KMS-11 (cell line): ENCODE measurements around the gene KCP.

Experiments
- H2AFZ ChIP-seq: fragments of 200-600 bp; sonication (generic); 2 replicates; pipeline ENCODE4 v1.6.1; 2016; ENCODE audit warnings: antibody characterized with exemption, mixed run types, low read depth
- H3K27ac ChIP-seq: fragments of 200-600 bp; sonication (generic); 2 replicates; pipeline ENCODE4 v1.6.1; 2016; ENCODE audit warnings: mild to moderate bottlenecking, mixed run types
- H3K27me3 ChIP-seq: fragments of 200-600 bp; sonication (generic); 2 replicates; pipeline ENCODE4 v1.6.1; 2017; ENCODE audit warnings: mild to moderate bottlenecking, low read depth, mixed run types, moderate library complexity; ENCODE audit not compliant: insufficient read depth
- H3K36me3 ChIP-seq: fragments of 200-600 bp; sonication (generic); 2 replicates; pipeline ENCODE4 v1.6.1; 2017; ENCODE audit warnings: mild to moderate bottlenecking, mixed run types; ENCODE audit not compliant: insufficient read depth
- H3K4me1 ChIP-seq: fragments of 200-600 bp; sonication (generic); 2 replicates; pipeline ENCODE4 v1.6.1; 2016; ENCODE audit warnings: mild to moderate bottlenecking, low read depth, mixed run types; ENCODE audit not compliant: poor library complexity, severe bottlenecking
- H3K4me2 ChIP-seq: fragments of 200-600 bp; sonication (generic); 2 replicates; pipeline ENCODE4 v1.7.0; 2016; ENCODE audit warnings: mild to moderate bottlenecking, mixed run types
- H3K4me3 ChIP-seq: fragments of 200-600 bp; sonication (generic); IDR thresholded peaks from 2 replicates; pipeline ENCODE4 v1.6.1; 2017; ENCODE audit warnings: low read depth, low read length, mixed read lengths; ENCODE audit not compliant: insufficient read depth
- H3K79me2 ChIP-seq: fragments of 200-600 bp; sonication (generic); 2 replicates; pipeline ENCODE4 v1.6.1; 2016; ENCODE audit warnings: low read depth, mixed run types; ENCODE audit not compliant: insufficient read depth
- H3K9ac ChIP-seq: fragments of 200-600 bp; sonication (generic); 2 replicates; pipeline ENCODE4 v1.6.1; 2016; ENCODE audit warnings: mild to moderate bottlenecking, mixed run types
- H4K20me1 ChIP-seq: fragments of 200-600 bp; sonication (generic); 2 replicates; pipeline ENCODE4 v1.6.1; 2016; ENCODE audit warnings: mild to moderate bottlenecking, mixed run types; ENCODE audit not compliant: insufficient read depth
- TF ChIP-seq, protein P1 (sequence below): fragments of 200-600 bp; sonication (generic); conservative IDR thresholded peaks from 2 replicates; pipeline ENCODE4 v1.6.1; 2017; ENCODE audit warnings: low read depth, mild to moderate bottlenecking, antibody characterized with exemption, low read length, moderate library complexity, mixed read lengths

KCP gene

DNA sequence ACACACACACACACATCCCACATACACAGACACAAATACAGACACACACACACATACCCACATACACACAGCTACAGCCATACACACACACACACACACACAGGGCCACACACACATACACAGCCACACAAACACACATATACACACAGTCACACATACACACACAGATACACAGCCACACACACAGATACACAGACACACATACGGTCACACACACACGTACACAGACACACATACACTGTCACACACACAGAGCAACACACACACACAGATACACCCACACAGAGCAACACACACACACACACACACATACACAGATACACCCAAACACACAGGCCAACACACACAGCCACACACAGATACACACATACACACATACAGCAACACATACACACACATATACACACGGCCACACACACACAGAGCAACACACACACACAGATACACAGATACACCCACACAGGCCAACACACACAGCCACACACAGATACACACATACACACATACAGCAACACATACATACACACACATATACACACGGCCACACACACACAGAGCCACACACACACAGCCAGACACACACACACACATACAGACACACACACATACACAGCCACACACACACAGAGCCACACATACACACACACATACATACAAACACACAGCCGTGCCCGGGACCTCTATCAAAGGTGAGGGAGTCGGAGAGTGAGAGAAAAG lies 22.3 kb downstream of the KCP start:
- TF ChIP-seq, protein P1, sequence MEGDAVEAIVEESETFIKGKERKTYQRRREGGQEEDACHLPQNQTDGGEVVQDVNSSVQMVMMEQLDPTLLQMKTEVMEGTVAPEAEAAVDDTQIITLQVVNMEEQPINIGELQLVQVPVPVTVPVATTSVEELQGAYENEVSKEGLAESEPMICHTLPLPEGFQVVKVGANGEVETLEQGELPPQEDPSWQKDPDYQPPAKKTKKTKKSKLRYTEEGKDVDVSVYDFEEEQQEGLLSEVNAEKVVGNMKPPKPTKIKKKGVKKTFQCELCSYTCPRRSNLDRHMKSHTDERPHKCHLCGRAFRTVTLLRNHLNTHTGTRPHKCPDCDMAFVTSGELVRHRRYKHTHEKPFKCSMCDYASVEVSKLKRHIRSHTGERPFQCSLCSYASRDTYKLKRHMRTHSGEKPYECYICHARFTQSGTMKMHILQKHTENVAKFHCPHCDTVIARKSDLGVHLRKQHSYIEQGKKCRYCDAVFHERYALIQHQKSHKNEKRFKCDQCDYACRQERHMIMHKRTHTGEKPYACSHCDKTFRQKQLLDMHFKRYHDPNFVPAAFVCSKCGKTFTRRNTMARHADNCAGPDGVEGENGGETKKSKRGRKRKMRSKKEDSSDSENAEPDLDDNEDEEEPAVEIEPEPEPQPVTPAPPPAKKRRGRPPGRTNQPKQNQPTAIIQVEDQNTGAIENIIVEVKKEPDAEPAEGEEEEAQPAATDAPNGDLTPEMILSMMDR: no peak
- Histone ChIP-seq H3K9ac (no peak overlapping the region), H3K27ac (no peak overlapping the region), H4K20me1 (no peaks in the 10 kb centered on the region), H3K4me2 (no peak overlapping the region), H3K79me2 (no peaks in the 10 kb centered on the region), H3K36me3 (no peaks in the 10 kb centered on the region), H3K4me1 (peaks cover 3% of the 10 kb centered on the region), H2AFZ (no peak overlapping the region), H3K27me3 (peaks cover 19% of the 10 kb centered on the region; the same call in 1 of the 2 replicates), H3K4me3 (no peak overlapping the region)

- Histone ChIP-seq H3K4me1 (peaks cover 3% of the 10 kb centered on the region), H4K20me1 (no peaks in the 10 kb centered on the region), H3K9ac (no peak overlapping the region), H3K36me3 (no peaks in the 10 kb centered on the region), H3K4me3 (no peak overlapping the region), H3K4me2 (no peak overlapping the region), H2AFZ (no peak overlapping the region), H3K79me2 (no peaks in the 10 kb centered on the region), H3K27ac (no peak overlapping the region), H3K27me3 (peaks cover 19% of the 10 kb centered on the region; the same call in 1 of the 2 replicates)
- TF ChIP-seq, protein P1: no peak
These were observed 23.1 kb downstream of the KCP start for GRCh38 chr7:128887169-128888038.

DNA sequence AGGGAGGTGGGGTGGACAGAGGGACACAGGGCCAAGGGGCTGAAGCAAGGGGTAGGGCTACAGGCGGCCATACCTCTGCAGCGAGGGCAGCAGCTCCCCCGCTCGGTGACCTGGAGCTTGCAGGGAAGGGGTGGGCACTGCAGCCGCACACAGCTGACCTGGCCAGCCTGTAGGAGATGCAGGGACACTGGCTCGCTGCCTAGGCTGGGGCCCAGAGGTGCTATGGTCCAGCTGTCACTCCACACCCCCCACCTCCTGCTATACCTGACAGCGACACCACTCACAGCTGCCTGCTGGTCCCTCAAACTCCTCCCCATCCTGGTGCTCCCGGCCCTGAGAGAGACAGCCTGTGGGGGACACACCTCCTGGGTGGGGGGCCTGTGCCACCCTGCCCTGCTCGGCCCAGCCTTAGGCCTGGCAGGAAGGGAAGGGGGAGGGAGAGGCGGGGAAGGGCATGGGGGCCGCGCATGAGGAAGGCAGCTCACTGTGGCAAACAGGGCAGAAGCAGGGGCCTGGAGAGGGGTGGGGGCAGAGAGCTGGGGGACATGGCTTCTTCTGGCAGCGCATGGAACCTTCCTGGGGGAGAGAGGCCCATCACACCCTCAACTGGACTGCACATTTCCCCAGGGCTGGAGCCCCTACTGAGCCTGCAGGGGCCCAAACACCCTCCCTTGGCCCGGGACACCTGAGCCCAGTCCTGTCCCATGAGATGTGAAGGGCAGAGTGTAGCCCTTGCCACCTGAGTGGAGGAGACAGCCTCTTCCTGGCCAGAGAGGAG lies 23.9 kb downstream of the KCP start:
- Histone ChIP-seq H3K4me2 (no peak overlapping the region), H3K79me2 (no peaks in the 10 kb centered on the region), H4K20me1 (no peaks in the 10 kb centered on the region), H3K9ac (no peak overlapping the region), H3K4me3 (no peak overlapping the region), H3K27ac (no peak overlapping the region), H3K36me3 (no peaks in the 10 kb centered on the region), H3K4me1 (peaks cover 3% of the 10 kb centered on the region), H2AFZ (no peak overlapping the region), H3K27me3 (peaks cover 19% of the 10 kb centered on the region; the same call in 1 of the 2 replicates)
- TF ChIP-seq, protein P1: no peak

GRCh38 chr7:128885370-128886187 lies 24.9 kb downstream of the KCP start:
- no peak overlapping the region for H3K27ac ChIP-seq
- no peaks in the 10 kb centered on the region for H4K20me1 ChIP-seq
- no peak overlapping the region for H3K4me2 ChIP-seq
- H3K36me3 ChIP-seq: no peaks in the 10 kb centered on the region
- peaks cover 3% of the 10 kb centered on the region for H3K4me1 ChIP-seq
- no peak overlapping the region for H2AFZ ChIP-seq
- peaks cover 19% of the 10 kb centered on the region; the same call in 1 of the 2 replicates for H3K27me3 ChIP-seq
- no peak overlapping the region for H3K4me3 ChIP-seq
- H3K9ac ChIP-seq: no peak overlapping the region
- no peaks in the 10 kb centered on the region for H3K79me2 ChIP-seq
- TF ChIP-seq, protein P1: no peak
